Measurements from ENCODE around the gene NET1. TPM values are rescaled to one million over a fixed set of nuclear protein-coding genes. Genes with fewer than 3 reads are reported as not detected.
"Not testable (repeated sequence)": the region's sequence is repeated elsewhere in the genome, so short reads cannot be mapped to it uniquely, and the experiment has no call there.

The NET1 gene
- total RNA-seq, 1 donor from 2014 or later = 57.7 TPM

DNA sequence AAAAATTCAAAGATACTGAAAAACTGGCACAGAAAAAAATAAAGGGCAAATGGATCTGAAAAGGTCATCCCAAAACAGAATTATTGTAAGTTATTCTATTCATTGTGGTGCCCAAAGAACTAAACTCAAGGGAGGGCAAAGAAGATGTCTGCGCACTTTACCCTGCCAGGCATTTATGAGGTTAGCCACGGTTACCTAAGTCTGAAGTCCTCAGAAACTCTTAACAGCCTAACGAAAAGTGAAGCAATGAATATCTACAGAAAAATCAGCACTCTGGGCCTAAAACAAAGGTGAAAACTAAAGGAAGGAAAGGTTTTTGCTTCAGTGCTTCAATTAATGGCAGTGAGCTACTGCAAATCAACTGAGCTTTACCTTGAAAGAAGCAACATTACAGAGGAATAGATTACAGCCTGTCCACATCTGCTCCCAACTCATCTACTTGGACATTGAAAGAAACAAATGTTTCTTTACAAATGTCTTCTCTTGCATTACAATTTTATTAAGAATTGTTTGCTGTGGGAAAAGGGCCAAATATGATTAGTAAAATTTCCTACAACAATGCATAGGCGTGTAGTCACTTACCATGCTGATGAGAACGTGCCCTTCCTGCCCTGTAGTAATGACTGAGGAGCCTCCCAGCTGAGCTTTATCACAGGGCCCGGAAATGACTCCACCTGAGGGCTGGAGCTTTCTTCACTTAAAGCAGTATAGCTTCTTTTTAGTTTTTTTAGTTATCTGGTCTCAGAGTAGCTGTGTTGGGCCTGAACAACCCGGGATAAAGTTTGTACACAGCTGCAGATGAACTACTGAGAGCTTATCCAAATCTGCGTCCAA, 7.9 kb upstream of the NET1 start, which contains the start of gene TUBAL3:
Gene TUBAL3, minus strand, starts transcription at position 621 of the 834 bp plus-strand sequence. Its CDS starts 36 bp downstream, at position 585.
- peaks cover 6% of the 10 kb centered on the region for H3K9me3 Mint-ChIP-seq (ENCODE audit: unreplicated experiment)
- H3K36me3 Mint-ChIP-seq (ENCODE audit: low read depth, unreplicated experiment) = peaks cover 4% of the 10 kb centered on the region
- no peak for DNase-seq (ENCODE audit: low spot score)
- H3K27me3 Mint-ChIP-seq (ENCODE audit: unreplicated experiment) = no peaks in the 10 kb centered on the region
- no peak for TF ChIP-seq CTCF (IDR thresholded peaks at IDR 0.05; ENCODE audit: unreplicated experiment)
- H3K4me3 Mint-ChIP-seq (ENCODE audit: unreplicated experiment) = no peak within 1 kb of the TSS
- H3K4me1 Mint-ChIP-seq (ENCODE audit: unreplicated experiment) = no peaks in the 10 kb centered on the region
- H3K27ac Mint-ChIP-seq (ENCODE audit: unreplicated experiment) = no peak within 1 kb of the TSS

- H3K27ac Mint-ChIP-seq (ENCODE audit: unreplicated experiment) = no peak overlapping the region
- no peak for TF ChIP-seq CTCF (IDR thresholded peaks at IDR 0.05; ENCODE audit: unreplicated experiment)
- no peak for DNase-seq (ENCODE audit: low spot score)
- H3K27me3 Mint-ChIP-seq (ENCODE audit: unreplicated experiment) = no peaks in the 10 kb centered on the region
- peaks cover 4% of the 10 kb centered on the region for H3K36me3 Mint-ChIP-seq (ENCODE audit: low read depth, unreplicated experiment)
- H3K4me1 Mint-ChIP-seq (ENCODE audit: unreplicated experiment) = no peaks in the 10 kb centered on the region
- no peak overlapping the region for H3K4me3 Mint-ChIP-seq (ENCODE audit: unreplicated experiment)
- peaks cover 6% of the 10 kb centered on the region for H3K9me3 Mint-ChIP-seq (ENCODE audit: unreplicated experiment)
Measured at GRCh38 chr10:5406918-5407317, 5.4 kb upstream of the NET1 start.

- not testable (repeated sequence) for H3K36me3 Mint-ChIP-seq (ENCODE audit: low read depth, unreplicated experiment); H3K4me3 Mint-ChIP-seq (ENCODE audit: unreplicated experiment); H3K4me1 Mint-ChIP-seq (ENCODE audit: unreplicated experiment); H3K27me3 Mint-ChIP-seq (ENCODE audit: unreplicated experiment); H3K27ac Mint-ChIP-seq (ENCODE audit: unreplicated experiment); H3K9me3 Mint-ChIP-seq (ENCODE audit: unreplicated experiment); DNase-seq (ENCODE audit: low spot score)
Measured at GRCh38 chr10:5410787-5411186, 1.6 kb upstream of the NET1 start.

DNA sequence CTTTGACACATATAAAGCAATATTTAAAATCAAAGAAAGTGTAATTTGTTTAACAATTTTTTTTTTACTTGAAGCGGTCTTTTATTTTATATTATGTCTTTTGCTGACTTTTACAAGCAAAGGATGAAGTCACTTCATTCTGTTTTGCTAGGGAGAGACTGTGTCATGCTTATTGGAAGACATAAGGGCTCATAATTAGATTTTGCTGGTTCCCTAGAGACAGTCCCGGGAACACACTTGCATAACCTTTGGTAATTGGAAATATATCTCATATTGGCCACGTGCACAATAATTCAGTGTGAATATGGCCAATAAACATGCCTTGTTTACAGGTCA, 448 bp upstream of the NET1 start:
- Mint-ChIP-seq H3K4me1 (ENCODE audit: unreplicated experiment) (peaks cover 1% of the 10 kb centered on the region), H3K9me3 (ENCODE audit: unreplicated experiment) (peaks cover 6% of the 10 kb centered on the region), H3K4me3 (ENCODE audit: unreplicated experiment) (peak overlapping the region; percentile 86), H3K36me3 (ENCODE audit: low read depth, unreplicated experiment) (peaks cover 4% of the 10 kb centered on the region), H3K27ac (ENCODE audit: unreplicated experiment) (peak overlapping the region; percentile 58), H3K27me3 (ENCODE audit: unreplicated experiment) (peaks cover 2% of the 10 kb centered on the region)
- no peak for DNase-seq (ENCODE audit: low spot score)
- TF ChIP-seq CTCF (IDR thresholded peaks at IDR 0.05; ENCODE audit: unreplicated experiment) = no peak

- DNase-seq (ENCODE audit: low spot score) = peak; percentile 14
- Mint-ChIP-seq H3K9me3 (ENCODE audit: unreplicated experiment) (peaks cover under 1% of the 10 kb centered on the region), H3K4me3 (ENCODE audit: unreplicated experiment) (no peak overlapping the region), H3K36me3 (ENCODE audit: low read depth, unreplicated experiment) (no peaks in the 10 kb centered on the region), H3K27me3 (ENCODE audit: unreplicated experiment) (peaks cover 2% of the 10 kb centered on the region), H3K4me1 (ENCODE audit: unreplicated experiment) (peaks cover 7% of the 10 kb centered on the region), H3K27ac (ENCODE audit: unreplicated experiment) (no peak overlapping the region)
- no peak for TF ChIP-seq CTCF (IDR thresholded peaks at IDR 0.05; ENCODE audit: unreplicated experiment)
Measured at GRCh38 chr10:5413012-5413938, 918 bp downstream of the NET1 start.

Data from endothelial cell (in vitro differentiated cells).